ENCODE results near the gene LRFN3. TPM values are rescaled to one million over a fixed set of nuclear protein-coding genes. Genes with fewer than 3 reads are reported as not detected.
"Not testable (repeated sequence)": the region's sequence is repeated elsewhere in the genome, so short reads cannot be mapped to it uniquely, and the experiment has no call there.

Gene LRFN3
- polyA plus RNA-seq, 1 experiment: 0.69 TPM

- no peaks in the 10 kb centered on the region for H3K9me3 ChIP-seq (ENCODE audit: control insufficient read depth, insufficient read depth, low read length)
- POLR2A ChIA-PET: no interaction called here
- DNase-seq (ENCODE audit: low read depth, low spot score): no peak
- peaks cover 10% of the 10 kb centered on the region for H3K27me3 ChIP-seq (ENCODE audit: control insufficient read depth, insufficient read depth, low read length)
- no peak overlapping the region for H3K27ac ChIP-seq (ENCODE audit: low read depth, low read length)
- TF ChIP-seq, protein P1, sequence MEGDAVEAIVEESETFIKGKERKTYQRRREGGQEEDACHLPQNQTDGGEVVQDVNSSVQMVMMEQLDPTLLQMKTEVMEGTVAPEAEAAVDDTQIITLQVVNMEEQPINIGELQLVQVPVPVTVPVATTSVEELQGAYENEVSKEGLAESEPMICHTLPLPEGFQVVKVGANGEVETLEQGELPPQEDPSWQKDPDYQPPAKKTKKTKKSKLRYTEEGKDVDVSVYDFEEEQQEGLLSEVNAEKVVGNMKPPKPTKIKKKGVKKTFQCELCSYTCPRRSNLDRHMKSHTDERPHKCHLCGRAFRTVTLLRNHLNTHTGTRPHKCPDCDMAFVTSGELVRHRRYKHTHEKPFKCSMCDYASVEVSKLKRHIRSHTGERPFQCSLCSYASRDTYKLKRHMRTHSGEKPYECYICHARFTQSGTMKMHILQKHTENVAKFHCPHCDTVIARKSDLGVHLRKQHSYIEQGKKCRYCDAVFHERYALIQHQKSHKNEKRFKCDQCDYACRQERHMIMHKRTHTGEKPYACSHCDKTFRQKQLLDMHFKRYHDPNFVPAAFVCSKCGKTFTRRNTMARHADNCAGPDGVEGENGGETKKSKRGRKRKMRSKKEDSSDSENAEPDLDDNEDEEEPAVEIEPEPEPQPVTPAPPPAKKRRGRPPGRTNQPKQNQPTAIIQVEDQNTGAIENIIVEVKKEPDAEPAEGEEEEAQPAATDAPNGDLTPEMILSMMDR (IDR thresholded peaks at IDR 0.05; ENCODE audit: low read depth, low read length): no peak
- CTCF ChIA-PET: interaction anchor here (0.7 to 1.1 kb wide), 2 partner anchors 9 to 11 kb away, joined by 3 to 5 read pairs; no protein-coding TSS in a partner anchor
- H3K4me3 ChIP-seq (ENCODE audit: low read depth, low read length): no peak overlapping the region
These were observed 13.0 kb downstream of the LRFN3 start for GRCh38 chr19:35949131-35949530.

DNA sequence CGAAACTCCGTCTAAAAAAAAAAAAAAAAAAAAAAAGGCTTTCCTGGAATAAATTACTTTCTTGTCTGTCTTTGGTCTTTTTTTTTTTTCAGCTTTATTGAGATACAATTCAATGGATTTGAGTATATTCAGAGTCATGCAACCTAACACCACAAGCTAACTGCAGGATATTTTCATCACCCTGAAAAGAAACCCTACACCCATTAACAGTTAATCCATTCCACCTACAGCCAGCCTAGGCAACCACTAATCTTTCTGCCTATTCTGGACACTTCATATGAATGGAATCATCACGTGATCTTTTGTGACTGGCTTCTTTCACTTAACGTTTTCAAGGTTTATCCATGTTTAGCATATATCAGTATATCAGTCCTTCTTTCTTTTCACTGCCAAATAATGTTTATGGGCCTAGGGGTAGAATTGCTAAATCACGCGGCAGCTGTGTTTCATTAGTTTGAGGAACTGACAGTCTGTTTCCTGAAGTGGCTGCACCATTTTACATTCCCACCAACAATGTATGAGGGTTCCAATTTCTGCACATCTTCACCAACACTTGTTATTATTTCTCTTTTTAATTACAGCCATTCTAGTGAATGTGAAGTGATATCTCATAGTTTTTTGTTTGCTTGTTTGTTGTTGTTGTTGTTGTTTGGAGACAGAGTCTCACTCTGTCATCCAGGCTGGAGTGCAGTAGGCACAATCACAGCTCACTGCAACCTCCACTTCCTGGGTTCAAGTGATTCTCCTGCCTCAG lies 19.9 kb downstream of the LRFN3 start:
- Histone ChIP-seq H3K27ac (ENCODE audit: low read depth, low read length) (no peak overlapping the region), H3K9me3 (ENCODE audit: control insufficient read depth, insufficient read depth, low read length) (no peaks in the 10 kb centered on the region; the same call in 1 of the 2 replicates), H3K27me3 (ENCODE audit: control insufficient read depth, insufficient read depth, low read length) (peaks cover 35% of the 10 kb centered on the region), H3K4me3 (ENCODE audit: low read depth, low read length) (no peak overlapping the region)
- TF ChIP-seq, protein P1 (IDR thresholded peaks at IDR 0.05; ENCODE audit: low read depth, low read length): no peak
- CTCF ChIA-PET: interaction anchor here (0.6 kb wide), 1 partner anchor 210 kb away, joined by 8 read pairs; no protein-coding TSS in a partner anchor
- POLR2A ChIA-PET: no interaction called here
- no peak for DNase-seq (ENCODE audit: low read depth, low spot score)

GRCh38 chr19:35957411-35957810 lies 21.2 kb downstream of the LRFN3 start:
- DNase-seq (ENCODE audit: low read depth, low spot score); CTCF ChIA-PET; POLR2A ChIA-PET; H3K4me3 ChIP-seq (ENCODE audit: low read depth, low read length); H3K27ac ChIP-seq (ENCODE audit: low read depth, low read length); H3K9me3 ChIP-seq (ENCODE audit: control insufficient read depth, insufficient read depth, low read length): not testable (repeated sequence)
- peaks cover 35% of the 10 kb centered on the region for H3K27me3 ChIP-seq (ENCODE audit: control insufficient read depth, insufficient read depth, low read length)

GRCh38 chr19:35958660-35959039 lies 22.5 kb downstream of the LRFN3 start:
- ChIA-PET CTCF (interaction anchor here (1.3 kb wide), 1 partner anchor 9 kb away, joined by 3 read pairs; no protein-coding TSS in a partner anchor), POLR2A (no interaction called here)
- no peak for DNase-seq (ENCODE audit: low read depth, low spot score)
- Histone ChIP-seq H3K27ac (ENCODE audit: low read depth, low read length) (no peak overlapping the region), H3K27me3 (ENCODE audit: control insufficient read depth, insufficient read depth, low read length) (peaks cover 35% of the 10 kb centered on the region), H3K9me3 (ENCODE audit: control insufficient read depth, insufficient read depth, low read length) (no peaks in the 10 kb centered on the region; the same call in 1 of the 2 replicates), H3K4me3 (ENCODE audit: low read depth, low read length) (no peak overlapping the region)
- TF ChIP-seq, protein P1 (IDR thresholded peaks at IDR 0.05; ENCODE audit: low read depth, low read length): no peak

DNA sequence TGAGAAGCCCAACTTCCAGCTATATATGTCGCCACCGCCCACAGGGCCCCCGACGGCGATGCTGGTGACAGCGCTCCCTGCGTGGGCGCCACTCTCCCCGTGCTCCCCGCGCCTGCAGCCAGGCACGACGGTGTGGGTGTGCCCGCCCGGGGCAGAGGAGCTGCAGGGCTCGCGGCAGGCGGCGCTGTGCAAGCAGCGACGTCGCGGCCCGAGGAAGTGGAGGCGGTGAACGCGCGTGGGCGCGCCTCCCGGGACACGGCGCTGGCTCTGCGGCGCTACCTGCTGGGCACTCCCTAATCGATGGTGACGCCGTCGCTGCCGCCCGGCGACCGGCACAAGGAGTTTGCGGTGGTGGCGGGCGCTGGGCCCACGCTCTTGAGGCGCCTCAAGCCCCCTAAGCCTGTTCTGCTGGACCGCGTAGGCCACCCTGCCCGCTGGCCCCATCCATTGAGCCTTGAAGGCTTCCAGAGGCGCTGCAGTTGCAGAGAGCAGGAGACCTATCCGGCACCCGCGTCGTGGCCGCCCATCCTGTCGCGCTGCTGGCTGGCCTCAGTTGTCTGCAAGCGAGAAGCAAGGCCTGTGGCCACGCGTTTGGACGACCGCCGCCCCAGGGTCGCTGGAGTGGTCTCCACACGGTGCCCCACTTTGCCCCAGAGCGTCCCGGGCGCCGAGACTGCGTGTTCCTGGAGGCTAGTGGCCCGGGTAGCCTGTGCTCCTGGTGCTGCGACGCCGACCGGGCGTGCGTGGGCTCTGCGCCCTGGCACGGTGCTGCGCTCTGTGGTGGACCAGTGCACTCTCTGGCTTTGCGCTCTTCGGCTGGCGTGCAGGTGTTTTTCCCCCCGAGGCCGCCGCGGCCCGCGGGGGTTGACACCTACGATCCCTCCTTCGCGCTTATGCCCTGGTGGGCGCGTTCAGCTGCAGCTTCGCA lies 23.1 kb downstream of the LRFN3 start:
- POLR2A ChIA-PET: no interaction called here
- no peak overlapping the region for H3K27ac ChIP-seq (ENCODE audit: low read depth, low read length)
- CTCF ChIA-PET: interaction anchor here (1.3 kb wide), 1 partner anchor 10 kb away, joined by 3 read pairs; no protein-coding TSS in a partner anchor
- TF ChIP-seq, protein P1 (IDR thresholded peaks at IDR 0.05; ENCODE audit: low read depth, low read length): 0 out of 2 replicates have a peak, but pooled peaks have one; percentile 22
- H3K9me3 ChIP-seq (ENCODE audit: control insufficient read depth, insufficient read depth, low read length): no peaks in the 10 kb centered on the region; the same call in 1 of the 2 replicates
- DNase-seq (ENCODE audit: low read depth, low spot score): no peak
- H3K27me3 ChIP-seq (ENCODE audit: control insufficient read depth, insufficient read depth, low read length): peaks cover 32% of the 10 kb centered on the region
- no peak overlapping the region for H3K4me3 ChIP-seq (ENCODE audit: low read depth, low read length)

Data from AG04450 (cell line).